A549 (cell line): ENCODE data around the gene KHNYN.

Experiments
- FOSL2 ChIP-seq, 2 experiments: fragments of 450-650 bp in 1 of 2; fragments of >200 bp in 1 of 2; sonication (Bioruptor Twin) in 1 of 2; formaldehyde crosslinking; IDR thresholded peaks; 2 replicates each; pipeline versions ENCODE4 v1.5.0 to v1.6.1; 2016 to 2020; ENCODE audit warnings: mild to moderate bottlenecking in 1 of 2, moderate library complexity in 1 of 2
- RFX5 ChIP-seq: fragments of 450-650 bp; IDR thresholded peaks from 2 replicates; pipeline ENCODE4 v1.7.1; 2014; ENCODE audit warnings: antibody characterized with exemption, mild to moderate bottlenecking, moderate library complexity
- TF ChIP-seq, protein P1 (sequence below): fragments of >200 bp; sonication (Bioruptor Twin); formaldehyde crosslinking; IDR thresholded peaks from 3 replicates; pipeline ENCODE4 v1.5.1; 2016

DNA sequence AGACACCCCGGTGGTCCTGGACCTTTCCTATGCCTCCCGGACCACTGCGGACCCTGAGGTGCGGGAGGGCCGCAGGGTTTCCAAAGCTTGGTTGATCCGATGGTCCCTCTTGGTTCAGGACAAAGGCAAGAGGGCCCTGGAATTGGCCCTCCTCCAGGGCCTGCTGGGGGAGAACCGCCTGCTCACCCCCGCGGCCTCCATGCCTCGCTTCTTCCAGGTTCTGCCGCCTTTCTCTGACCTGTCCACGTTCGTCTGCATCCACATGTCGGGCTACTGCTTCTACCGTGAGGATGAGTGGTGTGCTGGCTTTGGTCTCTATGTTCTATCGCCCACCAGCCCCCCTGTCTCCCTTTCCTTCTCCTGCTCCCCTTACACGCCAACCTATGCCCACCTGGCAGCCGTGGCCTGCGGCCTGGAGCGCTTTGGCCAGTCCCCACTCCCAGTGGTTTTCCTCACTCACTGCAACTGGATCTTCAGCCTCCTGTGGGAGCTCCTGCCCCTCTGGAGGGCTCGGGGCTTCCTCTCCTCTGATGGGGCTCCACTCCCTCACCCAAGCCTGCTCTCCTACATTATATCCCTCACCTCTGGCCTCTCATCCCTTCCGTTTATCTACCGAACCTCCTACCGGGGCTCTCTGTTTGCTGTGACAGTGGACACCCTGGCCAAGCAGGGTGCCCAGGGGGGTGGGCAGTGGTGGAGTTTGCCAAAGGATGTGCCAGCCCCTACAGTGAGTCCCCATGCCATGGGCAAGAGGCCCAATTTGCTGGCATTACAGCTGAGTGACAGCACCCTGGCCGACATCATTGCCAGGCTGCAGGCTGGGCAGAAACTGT, 14.1 kb upstream of the KHNYN start:
- no peak for TF ChIP-seq FOSL2 (IDR thresholded peaks at IDR 0.05)
- no peak for TF ChIP-seq FOSL2 (CRISPR knock-in tag; IDR thresholded peaks at IDR 0.05)
- TF ChIP-seq, protein P1, sequence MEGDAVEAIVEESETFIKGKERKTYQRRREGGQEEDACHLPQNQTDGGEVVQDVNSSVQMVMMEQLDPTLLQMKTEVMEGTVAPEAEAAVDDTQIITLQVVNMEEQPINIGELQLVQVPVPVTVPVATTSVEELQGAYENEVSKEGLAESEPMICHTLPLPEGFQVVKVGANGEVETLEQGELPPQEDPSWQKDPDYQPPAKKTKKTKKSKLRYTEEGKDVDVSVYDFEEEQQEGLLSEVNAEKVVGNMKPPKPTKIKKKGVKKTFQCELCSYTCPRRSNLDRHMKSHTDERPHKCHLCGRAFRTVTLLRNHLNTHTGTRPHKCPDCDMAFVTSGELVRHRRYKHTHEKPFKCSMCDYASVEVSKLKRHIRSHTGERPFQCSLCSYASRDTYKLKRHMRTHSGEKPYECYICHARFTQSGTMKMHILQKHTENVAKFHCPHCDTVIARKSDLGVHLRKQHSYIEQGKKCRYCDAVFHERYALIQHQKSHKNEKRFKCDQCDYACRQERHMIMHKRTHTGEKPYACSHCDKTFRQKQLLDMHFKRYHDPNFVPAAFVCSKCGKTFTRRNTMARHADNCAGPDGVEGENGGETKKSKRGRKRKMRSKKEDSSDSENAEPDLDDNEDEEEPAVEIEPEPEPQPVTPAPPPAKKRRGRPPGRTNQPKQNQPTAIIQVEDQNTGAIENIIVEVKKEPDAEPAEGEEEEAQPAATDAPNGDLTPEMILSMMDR = no peak
- TF ChIP-seq RFX5 = no peak
